ENCODE results near the gene ILKAP.

DNA sequence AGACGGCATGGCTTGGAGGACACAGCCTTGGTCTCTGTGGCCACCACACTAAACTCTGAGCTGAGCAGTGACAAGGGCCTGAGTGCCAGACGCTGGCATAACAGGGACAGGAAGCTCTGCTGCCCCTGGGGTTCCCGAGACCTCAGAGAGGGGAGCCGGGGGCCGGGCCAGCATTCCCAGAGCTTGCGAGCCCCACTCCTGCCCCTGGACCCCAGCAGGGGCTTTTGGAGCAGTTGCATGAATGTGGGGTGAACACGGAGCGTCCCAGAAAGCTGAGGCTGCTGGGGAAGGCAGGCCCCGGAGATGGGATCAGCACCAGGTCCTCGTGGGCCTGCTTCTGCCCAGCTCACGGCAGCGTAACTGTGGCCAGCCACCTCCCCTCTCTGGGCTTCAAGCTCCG is 52.3 kb downstream of the ILKAP start:
- TF ChIP-seq, protein P1, sequence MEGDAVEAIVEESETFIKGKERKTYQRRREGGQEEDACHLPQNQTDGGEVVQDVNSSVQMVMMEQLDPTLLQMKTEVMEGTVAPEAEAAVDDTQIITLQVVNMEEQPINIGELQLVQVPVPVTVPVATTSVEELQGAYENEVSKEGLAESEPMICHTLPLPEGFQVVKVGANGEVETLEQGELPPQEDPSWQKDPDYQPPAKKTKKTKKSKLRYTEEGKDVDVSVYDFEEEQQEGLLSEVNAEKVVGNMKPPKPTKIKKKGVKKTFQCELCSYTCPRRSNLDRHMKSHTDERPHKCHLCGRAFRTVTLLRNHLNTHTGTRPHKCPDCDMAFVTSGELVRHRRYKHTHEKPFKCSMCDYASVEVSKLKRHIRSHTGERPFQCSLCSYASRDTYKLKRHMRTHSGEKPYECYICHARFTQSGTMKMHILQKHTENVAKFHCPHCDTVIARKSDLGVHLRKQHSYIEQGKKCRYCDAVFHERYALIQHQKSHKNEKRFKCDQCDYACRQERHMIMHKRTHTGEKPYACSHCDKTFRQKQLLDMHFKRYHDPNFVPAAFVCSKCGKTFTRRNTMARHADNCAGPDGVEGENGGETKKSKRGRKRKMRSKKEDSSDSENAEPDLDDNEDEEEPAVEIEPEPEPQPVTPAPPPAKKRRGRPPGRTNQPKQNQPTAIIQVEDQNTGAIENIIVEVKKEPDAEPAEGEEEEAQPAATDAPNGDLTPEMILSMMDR (IDR thresholded peaks at IDR 0.05; ENCODE audit: low read length) = no peak
- no peak for TF ChIP-seq EZH2phosphoT487 (IDR thresholded peaks at IDR 0.05; ENCODE audit: low read length)

Measured in MM.1S (cell line).